HG02938 (cell line): Measurements from ENCODE around the gene SORCS3.

ENCODE experiments used
- ATAC-seq: cut with Tn5 transposase; IDR thresholded peaks from one replicate; pipeline ENCODE4 v1.9.1; 2021; ENCODE audit warnings: mild to moderate bottlenecking, moderate library complexity; ENCODE audit not compliant: unreplicated experiment

SORCS3 gene

GRCh38 chr10:105071980-105072379 lies 430.9 kb downstream of the SORCS3 start:
- no peak for ATAC-seq

GRCh38 chr10:105073999-105074398 lies 432.9 kb downstream of the SORCS3 start:
- ATAC-seq = no peak

- ATAC-seq = no peak
Observed at GRCh38 chr10:105075031-105075430, 433.9 kb downstream of the SORCS3 start.

- ATAC-seq = no peak
Observed at GRCh38 chr10:105085980-105086379, 444.9 kb downstream of the SORCS3 start.

GRCh38 chr10:105094048-105094447 lies 453.0 kb downstream of the SORCS3 start:
- ATAC-seq = no peak

- no peak for ATAC-seq
Observed at GRCh38 chr10:105096316-105096715, 455.2 kb downstream of the SORCS3 start.

GRCh38 chr10:105102977-105103376 lies 461.9 kb downstream of the SORCS3 start:
- no peak for ATAC-seq

GRCh38 chr10:105104297-105104696 lies 463.2 kb downstream of the SORCS3 start:
- ATAC-seq = no peak

GRCh38 chr10:105109164-105109563 lies 468.1 kb downstream of the SORCS3 start:
- no peak for ATAC-seq

GRCh38 chr10:105112862-105113261 lies 471.8 kb downstream of the SORCS3 start:
- no peak for ATAC-seq

- ATAC-seq = no peak
Observed at GRCh38 chr10:105113666-105114065, 472.6 kb downstream of the SORCS3 start.

GRCh38 chr10:105121743-105122142 lies 480.7 kb downstream of the SORCS3 start:
- no peak for ATAC-seq

- ATAC-seq = no peak
Observed at GRCh38 chr10:105128111-105128510, 487.0 kb downstream of the SORCS3 start.

- ATAC-seq = no peak
Observed at GRCh38 chr10:105138358-105138757, 497.3 kb downstream of the SORCS3 start.

- no peak for ATAC-seq
Observed at GRCh38 chr10:105139363-105139896, 498.3 kb downstream of the SORCS3 start.

- ATAC-seq = no peak
Observed at GRCh38 chr10:105140600-105140999, 499.5 kb downstream of the SORCS3 start.

- no peak for ATAC-seq
Observed at GRCh38 chr10:105145711-105146110, 504.6 kb downstream of the SORCS3 start.

GRCh38 chr10:105146436-105146835 lies 505.3 kb downstream of the SORCS3 start:
- ATAC-seq = no peak

GRCh38 chr10:105148456-105148855 lies 507.4 kb downstream of the SORCS3 start:
- no peak for ATAC-seq

GRCh38 chr10:105148921-105149320 lies 507.8 kb downstream of the SORCS3 start:
- ATAC-seq = no peak

GRCh38 chr10:105149371-105149891 lies 508.3 kb downstream of the SORCS3 start:
- no peak for ATAC-seq

- ATAC-seq = no peak
Observed at GRCh38 chr10:105150259-105150880, 509.3 kb downstream of the SORCS3 start.

GRCh38 chr10:105154736-105155135 lies 513.6 kb downstream of the SORCS3 start:
- no peak for ATAC-seq
